Measurements from ENCODE around the gene APOD.

The APOD gene

GRCh38 chr3:195579281-195579680, 4.5 kb downstream of the APOD start (continued):
- TF ChIP-seq RARB (CRISPR knock-in tag; IDR thresholded peaks at IDR 0.05): no peak

- no peak for ATAC-seq
Measured at GRCh38 chr3:195578565-195578964, 5.2 kb downstream of the APOD start.

GRCh38 chr3:195577645-195578177, 6.0 kb downstream of the APOD start:
- ATAC-seq: no peak
- TF ChIP-seq ISL1 (CRISPR knock-in tag; IDR thresholded peaks at IDR 0.05): no peak
- TF ChIP-seq TCF4 (CRISPR knock-in tag; IDR thresholded peaks at IDR 0.05; ENCODE audit: borderline replicate concordance): no peak
- TF ChIP-seq RARB (CRISPR knock-in tag; IDR thresholded peaks at IDR 0.05): no peak
- no peak for TF ChIP-seq POU6F1 (CRISPR knock-in tag; IDR thresholded peaks at IDR 0.05; ENCODE audit: borderline replicate concordance, low read depth)
- no peak for TF ChIP-seq GLIS3 (CRISPR knock-in tag; IDR thresholded peaks at IDR 0.05)
- no peak for TF ChIP-seq ZFP3 (CRISPR knock-in tag; IDR thresholded peaks at IDR 0.05)
- no peak for TF ChIP-seq ZNF565 (CRISPR knock-in tag; conservative IDR thresholded peaks at IDR 0.05; ENCODE audit: low read depth)
- TF ChIP-seq ZC3H10 (CRISPR knock-in tag; IDR thresholded peaks at IDR 0.05): no peak
- TF ChIP-seq CSRNP3 (CRISPR knock-in tag; IDR thresholded peaks at IDR 0.05): no peak

More at GRCh38 chr3:195578565-195578964, 5.2 kb downstream of the APOD start:
- no peak for TF ChIP-seq CSDC2 (CRISPR knock-in tag; IDR thresholded peaks at IDR 0.05)
- TF ChIP-seq ZFP30 (CRISPR knock-in tag; IDR thresholded peaks at IDR 0.05): no peak
- no peak for TF ChIP-seq CREB5 (CRISPR knock-in tag; IDR thresholded peaks at IDR 0.05; ENCODE audit: low read depth)
- TF ChIP-seq TSHZ2 (CRISPR knock-in tag; IDR thresholded peaks at IDR 0.05): no peak
- TF ChIP-seq ZNF70 (CRISPR knock-in tag; IDR thresholded peaks at IDR 0.05): no peak
- no peak for TF ChIP-seq ZFP3 (CRISPR knock-in tag; IDR thresholded peaks at IDR 0.05)
- TF ChIP-seq ARNTL (CRISPR knock-in tag; IDR thresholded peaks at IDR 0.05; ENCODE audit: borderline replicate concordance, low read depth): no peak
- TF ChIP-seq SNAI2 (CRISPR knock-in tag; IDR thresholded peaks at IDR 0.05): no peak
- TF ChIP-seq TOX (CRISPR knock-in tag; IDR thresholded peaks at IDR 0.05; ENCODE audit: borderline replicate concordance): no peak
- no peak for TF ChIP-seq PATZ1 (CRISPR knock-in tag; IDR thresholded peaks at IDR 0.05; ENCODE audit: borderline replicate concordance)
- no peak for TF ChIP-seq ZC3H10 (CRISPR knock-in tag; IDR thresholded peaks at IDR 0.05)
- TF ChIP-seq BACH2 (CRISPR knock-in tag; IDR thresholded peaks at IDR 0.05; ENCODE audit: borderline replicate concordance): no peak
- TF ChIP-seq RARB (CRISPR knock-in tag; IDR thresholded peaks at IDR 0.05): no peak
- TF ChIP-seq ZNF565 (CRISPR knock-in tag; conservative IDR thresholded peaks at IDR 0.05; ENCODE audit: low read depth): no peak
- no peak for TF ChIP-seq PPARA (CRISPR knock-in tag; IDR thresholded peaks at IDR 0.05; ENCODE audit: borderline replicate concordance)
- TF ChIP-seq TCF4 (CRISPR knock-in tag; IDR thresholded peaks at IDR 0.05; ENCODE audit: borderline replicate concordance): no peak
- TF ChIP-seq POU6F1 (CRISPR knock-in tag; IDR thresholded peaks at IDR 0.05; ENCODE audit: borderline replicate concordance, low read depth): no peak
